ENCODE measurements around the gene MTG2. TPM values are rescaled to one million over a fixed set of nuclear protein-coding genes. Genes with fewer than 3 reads are reported as not detected.

The MTG2 gene
- total and polyA plus RNA-seq, 10 of the 15 experiments (the other 5 are each of a cell fraction or from before 2014, with no cell fraction given), result 6.2 to 52.4 (median 34.3) TPM

- TF ChIP-seq REST (IDR thresholded peaks at IDR 0.05; ENCODE audit: low read depth, low read length) (no peak), IKZF2 (IDR thresholded peaks at IDR 0.05) (no peak), RCOR1 (conservative IDR thresholded peaks at IDR 0.05; ENCODE audit: low read depth, low read length) (no peak), FOXK2 (IDR thresholded peaks at IDR 0.05) (no peak), ZBTB40 (IDR thresholded peaks at IDR 0.05; ENCODE audit: borderline replicate concordance) (no peak), E2F8 (IDR thresholded peaks at IDR 0.05; ENCODE audit: low read depth, partially characterized antibody) (no peak)
Measured at GRCh38 chr20:62237514-62237800, 54.6 kb downstream of the MTG2 start (continued).

Measured in GM12878 (cell line).